RWPE1 (cell line): ENCODE data around the gene KAZALD1.

Source experiments
- CTCF ChIA-PET: fragments of 350-600 bp; sonication (Branson Sonifier 250); formaldehyde crosslinking; extraction: SDS; loops from one replicate; lab custom pipeline; 2021; lab: Yijun Ruan, JAX
- POLR2A ChIA-PET: fragments of 400-600 bp; formaldehyde crosslinking; extraction: SDS; loops from one replicate; lab custom pipeline; 2020; ENCODE audit warnings: antibody characterized with exemption; ENCODE audit not compliant: low non-redundant PET; lab: Yijun Ruan, JAX
- DNase-seq: peaks from one replicate; pipeline ENCODE4 v3.0.0; 2012; ENCODE audit warnings: low spot score
- H3K27ac ChIP-seq: fragments of 450-650 bp; 2 replicates; pipeline ENCODE4 v1.5.1; 2017
- CTCF ChIP-seq: fragments of 450-650 bp; conservative IDR thresholded peaks from 2 replicates; pipeline ENCODE4 v1.5.1; 2017; ENCODE audit warnings: low read depth, mild to moderate bottlenecking

KAZALD1 gene

GRCh38 chr10:101040061-101040460 is 21.7 kb upstream of the KAZALD1 start:
- CTCF ChIA-PET, result interaction anchor here (0.6 to 5.3 kb wide), 7 partner anchors 11 to 980 kb away, joined by 3 to 32 read pairs (median 4); partner anchors contain the start of gene SEC31B
- peak overlapping the region; percentile 60 for H3K27ac ChIP-seq
- POLR2A ChIA-PET, result no interaction called here
- DNase-seq, result no peak
- TF ChIP-seq CTCF, result no peak

GRCh38 chr10:101040851-101041250 is 20.9 kb upstream of the KAZALD1 start:
- POLR2A ChIA-PET, result interaction anchor here (0.8 kb wide), 1 partner anchor 9 kb away, joined by 3 read pairs; no protein-coding TSS in a partner anchor
- no peak for TF ChIP-seq CTCF
- peak overlapping the region; percentile 60 for H3K27ac ChIP-seq
- CTCF ChIA-PET, result interaction anchor here (0.6 to 5.3 kb wide), 15 partner anchors 9 to 1504 kb away, joined by 3 to 32 read pairs (median 5); no protein-coding TSS in a partner anchor
- no peak for DNase-seq

GRCh38 chr10:101041252-101041761 is 20.5 kb upstream of the KAZALD1 start:
- ChIA-PET POLR2A (interaction anchor here (0.7 to 0.8 kb wide), 2 partner anchors 9 to 11 kb away, joined by 3 read pairs; no protein-coding TSS in a partner anchor), CTCF (interaction anchor here (0.6 to 5.3 kb wide), 23 partner anchors 9 to 1504 kb away, joined by 3 to 32 read pairs (median 4); partner anchors contain the start of gene KAZALD1)
- peak overlapping the region; percentile 60 for H3K27ac ChIP-seq
- peak; percentile 85 for TF ChIP-seq CTCF
- DNase-seq, result peak; percentile 91

- no peak for TF ChIP-seq CTCF
- CTCF ChIA-PET, result interaction anchor here (0.6 to 5.3 kb wide), 19 partner anchors 9 to 529 kb away, joined by 3 to 32 read pairs (median 4); partner anchors contain the start of gene KAZALD1
- no peak for DNase-seq
- H3K27ac ChIP-seq, result peak overlapping the region; percentile 96
- POLR2A ChIA-PET, result interaction anchor here (0.5 to 2.3 kb wide), 8 partner anchors 9 to 100 kb away, joined by 3 to 11 read pairs (median 4); partner anchors contain the start of gene KAZALD1
These were observed 19.7 kb upstream of the KAZALD1 start for GRCh38 chr10:101042118-101042517.

GRCh38 chr10:101042667-101043362 is 19.0 kb upstream of the KAZALD1 start:
- no peak for TF ChIP-seq CTCF
- CTCF ChIA-PET, result interaction anchor here (0.5 to 5.3 kb wide), 16 partner anchors 9 to 608 kb away, joined by 3 to 32 read pairs (median 4); no protein-coding TSS in a partner anchor
- H3K27ac ChIP-seq, result peak overlapping the region; percentile 96
- peak; percentile 99 for DNase-seq
- POLR2A ChIA-PET, result interaction anchor here (0.5 to 2.3 kb wide), 11 partner anchors 9 to 100 kb away, joined by 3 to 11 read pairs (median 4); partner anchors contain the start of gene KAZALD1

- POLR2A ChIA-PET, result interaction anchor here (0.7 to 2.3 kb wide), 7 partner anchors 9 to 99 kb away, joined by 3 to 11 read pairs (median 4); partner anchors contain the start of gene KAZALD1
- H3K27ac ChIP-seq, result peak overlapping the region; percentile 96
- CTCF ChIA-PET, result interaction anchor here (0.5 to 5.3 kb wide), 12 partner anchors 8 to 608 kb away, joined by 3 to 32 read pairs (median 4); no protein-coding TSS in a partner anchor
- no peak for DNase-seq
- TF ChIP-seq CTCF, result no peak
These were observed 18.5 kb upstream of the KAZALD1 start for GRCh38 chr10:101043363-101043707.
